Amniotic epithelial cell (primary cell): ENCODE data around the gene PRSS36.
"Not testable (repeated sequence)": the region's sequence is repeated elsewhere in the genome, so short reads cannot be mapped to it uniquely, and the experiment has no call there.

Experiments
- DNase-seq: peaks from one replicate; pipeline ENCODE4 v3.0.0-alpha.2; 2010; ENCODE audit warnings: low read depth

Gene PRSS36

DNA sequence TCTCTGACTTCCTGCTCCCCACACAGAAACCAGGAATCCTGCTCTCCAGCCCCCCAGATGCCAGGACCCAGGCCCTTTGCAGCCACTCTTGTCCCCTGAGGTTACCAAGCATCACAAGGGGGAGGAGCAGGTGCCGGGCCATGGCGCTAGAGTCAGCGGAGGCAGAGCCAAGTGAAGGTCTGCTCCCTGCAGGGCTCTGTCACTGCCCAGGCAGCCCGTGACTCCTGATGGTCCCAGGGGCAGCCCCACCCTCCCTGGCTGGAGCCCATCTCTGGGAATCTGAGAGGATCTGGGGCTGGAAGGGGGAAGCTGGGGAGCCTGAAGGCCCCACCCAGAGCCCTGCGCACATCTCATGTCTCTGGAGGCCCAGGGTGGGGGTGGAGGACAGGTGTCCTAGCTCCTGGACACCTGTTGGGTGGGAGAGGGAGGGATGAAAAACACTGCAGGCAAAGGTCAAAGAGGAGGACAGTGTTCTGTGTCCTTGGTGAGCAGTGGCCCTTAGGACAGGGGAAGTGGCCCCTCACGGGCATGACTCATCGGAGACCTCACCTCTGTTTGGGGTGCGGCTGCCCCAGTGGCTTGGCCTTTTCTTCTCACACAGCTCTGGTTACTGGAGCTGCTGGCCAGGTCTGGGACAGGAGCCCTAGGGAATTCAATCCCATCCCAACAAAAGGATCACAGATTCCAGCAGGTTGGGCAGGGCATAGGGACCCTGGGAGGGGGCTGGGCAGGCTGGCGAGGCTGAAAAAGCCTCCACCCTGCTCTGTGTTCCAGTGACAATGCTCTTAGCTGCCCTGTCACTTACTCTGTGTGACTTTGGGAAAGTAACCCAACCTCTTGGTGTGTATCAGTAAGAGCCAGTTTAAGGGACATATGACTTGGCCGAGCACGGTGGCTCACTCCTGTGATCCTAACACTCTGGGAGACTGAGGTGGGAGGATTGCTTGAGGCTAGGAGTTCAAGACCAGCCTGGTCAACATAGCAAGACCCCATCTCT is at the start of gene PRSS36:
PRSS36 (minus strand) TSS at position 173 of the 997 bp plus-strand sequence; CDS start at position 142, 31 bp downstream.
- no peak for DNase-seq

GRCh38 chr16:31199430-31200041 is 49.7 kb upstream of the PRSS36 start:
- no peak for DNase-seq

DNA sequence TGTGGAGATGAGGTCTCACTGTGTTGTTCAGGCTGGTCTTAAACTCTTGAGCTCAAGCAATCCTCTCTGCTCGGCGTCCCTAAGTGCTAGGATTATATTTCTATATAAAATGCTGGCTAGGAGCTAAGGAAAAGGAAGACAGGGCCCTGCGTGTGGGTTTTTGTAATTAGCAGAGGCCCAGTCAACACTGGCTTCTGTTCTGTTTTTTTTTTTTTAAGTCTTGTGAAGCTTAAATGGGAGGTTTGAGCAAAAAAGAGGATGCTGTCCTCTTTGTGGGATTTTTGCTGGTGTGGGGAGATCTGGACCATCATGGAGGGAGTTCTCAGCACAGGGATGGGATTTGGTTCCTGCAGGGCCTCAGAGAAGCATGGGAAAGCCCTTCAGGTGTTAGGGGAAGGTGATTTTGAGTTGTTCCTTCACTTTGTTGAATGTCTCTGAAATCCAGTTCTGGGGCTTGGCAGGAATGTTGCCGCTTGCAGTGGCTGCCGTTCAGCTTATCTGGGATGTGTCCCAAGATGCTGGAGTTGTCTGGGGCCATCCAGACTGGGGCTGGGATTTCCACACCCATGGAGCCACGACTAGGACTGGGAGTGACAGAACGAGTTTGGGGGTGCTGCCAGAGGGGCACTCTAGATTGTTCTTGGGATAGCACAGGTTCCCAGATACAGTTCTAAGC is 48.5 kb upstream of the PRSS36 start:
- no peak for DNase-seq

- no peak for DNase-seq
These were observed 46.6 kb upstream of the PRSS36 start for GRCh38 chr16:31196324-31197088.

GRCh38 chr16:31195861-31196260 is 46.0 kb upstream of the PRSS36 start:
- DNase-seq = not testable (repeated sequence)

- DNase-seq = no peak
These were observed 45.0 kb upstream of the PRSS36 start for GRCh38 chr16:31194898-31195297.

DNA sequence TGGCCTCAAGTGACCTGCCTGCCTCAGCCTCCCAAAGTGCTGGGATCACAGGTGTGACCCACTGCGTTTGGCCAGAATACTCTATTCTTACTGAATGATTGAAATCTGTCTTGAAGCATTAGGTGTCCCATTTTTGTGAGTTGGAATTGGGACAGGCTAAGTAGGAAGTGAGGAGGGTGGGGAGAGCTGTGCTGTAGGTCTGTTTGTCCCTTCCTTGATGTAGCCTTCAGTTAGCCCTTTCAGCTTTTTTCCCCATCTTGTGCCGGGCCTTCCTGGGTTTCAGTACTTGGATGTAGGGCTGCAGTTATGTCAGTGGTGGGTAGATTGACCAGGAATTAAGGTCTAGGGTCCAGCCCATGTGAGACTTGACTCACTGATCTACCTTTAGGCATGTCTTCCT is 44.0 kb upstream of the PRSS36 start:
- DNase-seq = no peak

GRCh38 chr16:31192856-31193642 is 43.2 kb upstream of the PRSS36 start:
- no peak for DNase-seq

- no peak for DNase-seq
These were observed 42.0 kb upstream of the PRSS36 start for GRCh38 chr16:31191697-31192428.

- no peak for DNase-seq
These were observed 41.1 kb upstream of the PRSS36 start for GRCh38 chr16:31190818-31191444.

DNA sequence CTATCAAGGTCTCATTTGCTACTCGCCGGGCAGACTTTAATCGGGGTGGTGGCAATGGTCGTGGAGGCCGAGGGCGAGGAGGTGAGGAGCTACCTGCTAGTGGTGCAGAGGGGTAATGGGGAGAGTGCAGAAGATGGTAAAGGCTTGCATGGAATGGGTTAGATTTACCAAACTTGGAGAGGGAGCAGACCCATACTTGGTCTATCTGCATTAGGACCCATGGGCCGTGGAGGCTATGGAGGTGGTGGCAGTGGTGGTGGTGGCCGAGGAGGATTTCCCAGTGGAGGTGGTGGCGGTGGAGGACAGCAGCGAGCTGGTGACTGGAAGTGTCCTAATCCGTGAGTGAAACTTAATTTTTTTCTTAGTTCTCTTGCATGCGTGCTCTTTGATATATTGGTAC is 40.2 kb upstream of the PRSS36 start:
- DNase-seq = no peak

DNA sequence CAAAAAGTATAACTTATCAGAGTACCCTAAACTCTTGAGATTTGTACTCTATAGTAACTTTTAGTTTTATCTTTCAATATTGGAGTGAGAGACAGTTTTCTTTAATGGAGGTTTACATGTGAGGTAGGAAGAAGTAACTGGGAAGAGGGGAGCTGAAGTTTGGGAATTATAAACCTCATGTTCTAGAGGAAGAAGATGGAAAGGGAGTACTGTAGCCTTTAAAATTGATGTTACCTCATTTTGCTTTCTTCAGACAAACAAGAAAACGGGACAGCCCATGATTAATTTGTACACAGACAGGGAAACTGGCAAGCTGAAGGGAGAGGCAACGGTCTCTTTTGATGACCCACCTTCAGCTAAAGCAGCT is 39.5 kb upstream of the PRSS36 start:
- no peak for DNase-seq

DNA sequence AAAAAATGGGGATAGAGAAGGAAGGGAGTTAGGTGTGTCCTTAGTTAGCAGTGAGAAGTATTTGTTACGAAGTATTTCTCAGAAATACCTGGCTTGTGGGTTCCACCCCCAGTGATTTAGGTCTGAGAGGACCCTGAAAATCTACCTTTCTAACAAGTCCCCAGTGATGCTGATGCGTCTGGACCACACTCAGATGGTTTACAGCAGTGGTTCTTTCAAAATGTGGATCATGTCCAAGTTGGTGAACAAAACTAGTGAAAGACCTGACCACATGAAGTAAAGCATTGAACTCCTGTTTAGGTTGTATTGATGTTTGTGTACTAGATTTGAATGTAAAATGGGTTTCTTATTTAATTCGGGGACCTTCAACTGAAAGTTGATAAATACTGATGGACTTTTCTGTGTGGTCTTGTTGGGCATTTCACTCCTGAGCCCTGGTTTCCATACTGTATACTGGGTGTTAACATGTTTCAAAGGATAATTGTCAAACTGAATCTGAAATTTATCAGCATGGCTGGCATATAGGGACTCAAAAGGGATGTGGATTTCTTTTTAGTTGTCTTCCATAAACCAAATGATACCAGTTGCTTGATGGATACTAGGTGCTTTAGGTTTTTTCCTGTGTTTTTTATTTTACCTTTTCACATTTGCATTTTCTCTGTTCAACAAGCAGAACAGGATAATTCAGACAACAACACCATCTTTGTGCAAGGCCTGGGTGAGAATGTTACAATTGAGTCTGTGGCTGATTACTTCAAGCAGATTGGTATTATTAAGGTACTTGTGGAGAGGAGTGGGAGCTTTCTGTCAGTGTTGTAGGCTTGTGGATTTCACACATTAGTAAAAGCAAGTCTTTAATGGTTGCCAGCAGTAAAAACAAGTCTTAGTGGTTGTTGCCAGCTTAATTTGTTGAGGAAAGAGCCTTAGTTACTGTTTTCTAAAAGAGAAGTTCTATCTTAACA is 38.9 kb upstream of the PRSS36 start:
- no peak for DNase-seq

GRCh38 chr16:31187808-31188189 is 37.9 kb upstream of the PRSS36 start:
- DNase-seq = no peak

GRCh38 chr16:31186930-31187807 is 37.3 kb upstream of the PRSS36 start:
- DNase-seq = no peak

- no peak for DNase-seq
These were observed 36.3 kb upstream of the PRSS36 start for GRCh38 chr16:31186176-31186575.

- no peak for DNase-seq
These were observed 35.5 kb upstream of the PRSS36 start for GRCh38 chr16:31185339-31185738.

- DNase-seq = no peak
These were observed 35.0 kb upstream of the PRSS36 start for GRCh38 chr16:31184888-31185287.
